Liver (tissue), 9 donors: Measurements from ENCODE around the gene BIN1. TPM values are rescaled to one million over a fixed set of nuclear protein-coding genes. Genes with fewer than 3 reads are reported as not detected.

Experiments
- DNase-seq: peaks from one replicate; pipeline ENCODE4 v3.0.0-alpha.2; 2017; ENCODE audit warnings: low spot score
- H3K27ac ChIP-seq, 2 donors: one replicate each; pipeline ENCODE4 v1.7.0; 2013; ENCODE audit warnings: inconsistent platforms in 2 of 2, low read length in 2 of 2, control low read depth in 1 of 2, low read depth in 1 of 2, mild to moderate bottlenecking in 1 of 2
- H3K27me3 ChIP-seq, 4 donors: one replicate each; pipeline versions ENCODE4 v1.6.1 to v1.7.0; 2013; ENCODE audit warnings: low read length in 3 of 4, inconsistent platforms in 1 of 4, mild to moderate bottlenecking in 1 of 4, moderate library complexity in 1 of 4; ENCODE audit not compliant: control insufficient read depth in 4 of 4, insufficient read depth in 4 of 4
- H3K36me3 ChIP-seq, 4 donors: one replicate each; pipeline versions ENCODE4 v1.6.1 to v1.7.0; 2013; ENCODE audit warnings: low read length in 3 of 4, mild to moderate bottlenecking in 3 of 4, low read depth in 1 of 4, moderate library complexity in 1 of 4; ENCODE audit not compliant: control insufficient read depth in 4 of 4, insufficient read depth in 3 of 4
- H3K4me1 ChIP-seq, 4 donors: one replicate each; pipeline versions ENCODE4 v1.6.1 to v1.7.0; 2013; ENCODE audit warnings: low read length in 3 of 4, mild to moderate bottlenecking in 3 of 4, moderate library complexity in 1 of 4; ENCODE audit not compliant: control insufficient read depth in 4 of 4, insufficient read depth in 4 of 4
- H3K4me3 ChIP-seq, 3 donors: one replicate each; pipeline versions ENCODE4 v1.6.1 to v1.7.0; 2013; ENCODE audit warnings: low read length in 3 of 3, control low read depth in 1 of 3, low read depth in 1 of 3, mild to moderate bottlenecking in 1 of 3
- H3K9ac ChIP-seq, 2 donors: one replicate each; pipeline ENCODE4 v1.7.0; 2013; ENCODE audit warnings: low read length in 2 of 2, mild to moderate bottlenecking in 2 of 2, moderate library complexity in 2 of 2, control low read depth in 1 of 2, low read depth in 1 of 2
- H3K9me3 ChIP-seq, 4 donors: one replicate each; pipeline versions ENCODE4 v1.6.1 to v1.7.0; 2013; ENCODE audit warnings: low read length in 3 of 4; ENCODE audit not compliant: control insufficient read depth in 4 of 4
- CTCF ChIP-seq: fragments of 150-350 bp; IDR thresholded peaks from 2 replicates; pipeline ENCODE4 v1.5.1; 2017; ENCODE audit warnings: improper control_type of control experiment, low read depth, low read length; ENCODE audit not compliant: missing input control
- EGR1 ChIP-seq, 2 donors: IDR thresholded peaks; 2 replicates each; pipeline ENCODE4 v1.6.1; 2016 to 2018; ENCODE audit warnings: antibody characterized with exemption in 2 of 2, low read depth in 2 of 2
- FOXA1 ChIP-seq: IDR thresholded peaks from 2 replicates; pipeline ENCODE4 v1.6.1; 2016; ENCODE audit warnings: antibody characterized with exemption
- FOXA2 ChIP-seq: IDR thresholded peaks from 2 replicates; pipeline ENCODE4 v1.6.1; 2016; ENCODE audit warnings: antibody characterized with exemption
- GABPA ChIP-seq, 2 donors: IDR thresholded peaks in 1 of 2; conservative IDR thresholded peaks in 1 of 2; 2 replicates each; pipeline ENCODE4 v1.6.1; 2016; ENCODE audit warnings: antibody characterized with exemption in 2 of 2, mild to moderate bottlenecking in 1 of 2, moderate library complexity in 1 of 2
- HNF4A ChIP-seq, 2 donors: conservative IDR thresholded peaks; 2 replicates each; pipeline ENCODE4 v1.6.1; 2016; ENCODE audit warnings: antibody characterized with exemption in 2 of 2, mild to moderate bottlenecking in 2 of 2
- HNF4G ChIP-seq: IDR thresholded peaks from 2 replicates; pipeline ENCODE4 v1.6.1; 2016; ENCODE audit warnings: antibody characterized with exemption
- MAX ChIP-seq: IDR thresholded peaks from 2 replicates; pipeline ENCODE4 v1.6.1; 2016; ENCODE audit warnings: antibody characterized with exemption
- RAD21 ChIP-seq, 2 donors: IDR thresholded peaks; 2 replicates each; pipeline ENCODE4 v1.6.1; 2016; ENCODE audit warnings: antibody characterized with exemption in 2 of 2, mild to moderate bottlenecking in 2 of 2
- REST ChIP-seq: IDR thresholded peaks from 2 replicates; pipeline ENCODE4 v1.6.1; 2016; ENCODE audit warnings: antibody characterized with exemption, mild to moderate bottlenecking
- RXRA ChIP-seq, 2 donors: IDR thresholded peaks; 2 replicates each; pipeline ENCODE4 v1.6.1; 2017 to 2018; ENCODE audit warnings: antibody characterized with exemption in 2 of 2, mild to moderate bottlenecking in 1 of 2
- SP1 ChIP-seq: IDR thresholded peaks from 2 replicates; pipeline ENCODE4 v1.6.1; 2018; ENCODE audit warnings: antibody characterized with exemption, mild to moderate bottlenecking
- TAF1 ChIP-seq: conservative IDR thresholded peaks from 2 replicates; pipeline ENCODE4 v1.6.1; 2016; ENCODE audit warnings: antibody characterized with exemption, mild to moderate bottlenecking
- YY1 ChIP-seq: IDR thresholded peaks from 2 replicates; pipeline ENCODE4 v1.6.1; 2016; ENCODE audit warnings: antibody characterized with exemption, mild to moderate bottlenecking
- ZBTB33 ChIP-seq: IDR thresholded peaks from 2 replicates; pipeline ENCODE4 v1.6.1; 2016; ENCODE audit warnings: antibody characterized with exemption
- WGBS: extraction: QIAGEN DNeasy Blood & Tissue Kit; methylation state at CpG from one replicate; pipeline ENCODE4 v1.1.7; 2013; 5-methylcytosine and 5-hydroxymethylcytosine counted together
- polyA plus RNA-seq, 2 donors: library from polyadenylated mRNA; stranded (reverse) in 1 of 2; unstranded in 1 of 2; fragments of 200-250 nt in 1 of 2; fragments of >200 nt in 1 of 2; fragmentation: Nextera tagmentation in 1 of 2; extraction: Ambion mirVana in 1 of 2; gene quantifications; one replicate each; pipeline versions ENCODE4 v1.2.1 to v1.2.3, GENCODE V29; 2013 to 2015
- total RNA-seq, 2 donors: library from RNA; depleted of rRNA; stranded (reverse); fragments of >200 nt; gene quantifications; one replicate each; pipeline ENCODE4 v1.2.3, GENCODE V29; 2014
- donor health status: healthy.
- donor health status: healthy.
- donor health status: healthy.
- donor health status: healthy.
- donor health status: healthy.

BIN1 gene
- total and polyA plus RNA-seq, 4 donors, result 13.3 to 21.5 (median 15.0) TPM

- WGBS, result 3% methylated on average over 39 of the region's 39 CpGs
- no peak overlapping the region for H3K9ac ChIP-seq
- H3K27ac ChIP-seq, result no peak overlapping the region
- peak overlapping the region in 2 of 3 donors; percentile 5 to 36 for H3K4me3 ChIP-seq
- H3K9me3 ChIP-seq, result peaks cover 0 to 3% (median under 1%) of the 10 kb centered on the region in 4 donors
- H3K4me1 ChIP-seq, result peaks cover 0 to 13% (median 10%) of the 10 kb centered on the region in 4 donors
- TF ChIP-seq CTCF (peak; percentile 9), RAD21 (IDR thresholded peaks at IDR 0.05) (peak in 1 of 2 donors; percentile 48), HNF4G (no peak), REST (no peak), GABPA (IDR thresholded peaks at IDR 0.05 in 1 of 2, conservative IDR thresholded peaks at IDR 0.05 in 1 of 2) (no peak), SP1 (no peak)
- peaks cover 0 to 2% (median 0%) of the 10 kb centered on the region in 4 donors for H3K27me3 ChIP-seq
- no peaks in the 10 kb centered on the region for H3K36me3 ChIP-seq
- DNase-seq, result peak; percentile 60
Measured at GRCh38 chr2:127025359-127026166, 81.4 kb downstream of the BIN1 start.

- peak overlapping the region in 1 of 3 donors; percentile 36 for H3K4me3 ChIP-seq
Measured at GRCh38 chr2:127024769-127025358, 82.1 kb downstream of the BIN1 start.

GRCh38 chr2:127023504-127023903 is 83.5 kb downstream of the BIN1 start:
- Histone ChIP-seq H3K27me3 (peaks cover 0 to 2% (median 0%) of the 10 kb centered on the region in 4 donors), H3K36me3 (no peaks in the 10 kb centered on the region), H3K9ac (no peak overlapping the region), H3K4me1 (peaks cover 0 to 13% (median 10%) of the 10 kb centered on the region in 4 donors), H3K9me3 (peaks cover 0 to 3% (median under 1%) of the 10 kb centered on the region in 4 donors), H3K4me3 (no peak overlapping the region), H3K27ac (no peak overlapping the region)
- WGBS, result 97% methylated on average over 1 of the region's 1 CpG
- no peak for DNase-seq
- TF ChIP-seq EGR1 (IDR thresholded peaks at IDR 0.05; ENCODE audit: low read depth in 2 of 2) (no peak), HNF4A (conservative IDR thresholded peaks at IDR 0.05) (no peak), YY1 (no peak), RXRA (IDR thresholded peaks at IDR 0.05) (no peak), MAX (no peak), FOXA2 (no peak), HNF4G (no peak), ZBTB33 (no peak), TAF1 (no peak), GABPA (IDR thresholded peaks at IDR 0.05 in 1 of 2, conservative IDR thresholded peaks at IDR 0.05 in 1 of 2) (no peak), FOXA1 (no peak), SP1 (no peak), RAD21 (IDR thresholded peaks at IDR 0.05) (no peak)

More at GRCh38 chr2:127024769-127025358, 82.1 kb downstream of the BIN1 start:
- Histone ChIP-seq H3K4me1 (peaks cover 0 to 13% (median 10%) of the 10 kb centered on the region in 4 donors), H3K9me3 (peaks cover 0 to 3% (median under 1%) of the 10 kb centered on the region in 4 donors), H3K9ac (no peak overlapping the region), H3K27ac (no peak overlapping the region), H3K27me3 (peaks cover 0 to 2% (median 0%) of the 10 kb centered on the region in 4 donors), H3K36me3 (no peaks in the 10 kb centered on the region)
- 23% methylated on average over 29 of the region's 29 CpGs for WGBS
- DNase-seq, result no peak
- peak in 1 of 2 donors; percentile 35 for TF ChIP-seq RAD21 (IDR thresholded peaks at IDR 0.05)
- no peak for TF ChIP-seq FOXA1
